ENCODE measurements around the gene AJM1.
"Not testable (repeated sequence)": the region's sequence is repeated elsewhere in the genome, so short reads cannot be mapped to it uniquely, and the experiment has no call there.

The AJM1 gene

DNA sequence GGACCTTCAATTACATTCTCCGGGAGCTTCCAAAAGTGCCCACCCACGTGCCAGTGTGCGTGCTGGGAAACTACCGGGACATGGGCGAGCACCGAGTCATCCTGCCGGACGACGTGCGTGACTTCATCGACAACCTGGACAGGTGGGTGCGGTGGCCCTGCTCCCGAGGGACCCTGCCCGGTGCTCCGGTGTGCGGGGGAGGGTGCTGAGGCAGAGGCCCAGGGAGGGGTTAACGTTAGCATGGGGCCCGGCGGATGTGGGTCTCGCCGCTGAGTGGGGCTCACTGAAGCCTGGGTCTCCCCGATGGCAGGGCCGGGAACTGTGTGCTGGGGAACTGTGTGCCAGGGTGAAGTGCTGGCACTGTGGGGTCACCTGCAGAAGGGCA lies 10.6 kb upstream of the AJM1 start:
- DNase-seq (ENCODE audit: low read depth) = no peak

DNA sequence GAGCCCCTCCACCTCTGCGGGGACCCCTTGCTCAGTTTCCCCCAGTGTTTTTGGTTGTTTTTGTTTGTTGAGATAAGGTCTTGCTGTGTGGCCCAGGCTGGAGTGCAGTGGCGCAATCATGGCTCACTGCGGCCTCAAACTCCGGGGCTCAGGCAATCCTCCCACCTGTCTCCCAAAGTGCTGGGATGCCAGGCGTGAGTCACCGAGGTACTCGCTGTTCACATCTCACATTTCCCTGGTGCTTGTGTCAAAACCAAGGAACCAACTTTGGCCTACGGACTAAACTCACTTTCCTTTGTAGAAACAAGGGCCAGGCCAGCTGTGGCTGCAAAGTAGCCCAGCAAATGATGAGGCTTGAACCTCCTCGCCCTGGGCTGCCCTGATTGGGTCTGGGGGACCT lies 9.7 kb upstream of the AJM1 start:
- no peak for DNase-seq (ENCODE audit: low read depth)

DNA sequence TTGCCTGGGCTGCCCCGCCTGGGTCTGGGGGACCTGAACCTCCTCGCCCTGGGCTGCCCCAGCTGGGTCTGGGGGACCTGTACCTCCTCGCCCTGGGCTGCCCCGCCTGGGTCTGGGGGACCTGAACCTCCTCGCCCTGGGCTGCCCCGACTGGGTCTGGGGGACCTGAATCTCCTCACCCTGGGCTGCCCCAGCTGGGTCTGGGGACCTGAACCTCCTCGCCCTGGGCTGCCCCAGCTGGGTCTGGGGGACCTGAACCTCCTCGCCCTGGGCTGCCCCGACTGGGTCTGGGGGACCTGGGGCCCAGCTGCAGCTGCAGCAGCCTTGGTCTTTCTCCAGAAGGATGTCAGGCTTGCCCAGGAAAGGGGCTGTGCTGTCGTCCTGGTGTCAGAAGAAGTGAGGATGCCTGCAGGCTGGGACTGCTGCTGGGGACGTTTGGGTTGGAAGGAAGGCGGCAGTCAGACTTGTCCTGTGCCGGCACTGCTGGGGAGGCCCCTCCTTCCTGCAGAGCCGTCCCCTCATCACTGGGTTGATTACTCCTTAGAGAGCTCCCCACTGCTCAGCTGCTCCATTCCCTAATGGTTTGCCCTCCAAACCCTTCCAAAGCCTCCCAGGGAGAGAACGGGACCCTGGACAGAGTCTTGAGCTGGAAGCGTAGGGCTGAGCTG lies 8.8 kb upstream of the AJM1 start:
- DNase-seq (ENCODE audit: low read depth) = not testable (repeated sequence)

DNA sequence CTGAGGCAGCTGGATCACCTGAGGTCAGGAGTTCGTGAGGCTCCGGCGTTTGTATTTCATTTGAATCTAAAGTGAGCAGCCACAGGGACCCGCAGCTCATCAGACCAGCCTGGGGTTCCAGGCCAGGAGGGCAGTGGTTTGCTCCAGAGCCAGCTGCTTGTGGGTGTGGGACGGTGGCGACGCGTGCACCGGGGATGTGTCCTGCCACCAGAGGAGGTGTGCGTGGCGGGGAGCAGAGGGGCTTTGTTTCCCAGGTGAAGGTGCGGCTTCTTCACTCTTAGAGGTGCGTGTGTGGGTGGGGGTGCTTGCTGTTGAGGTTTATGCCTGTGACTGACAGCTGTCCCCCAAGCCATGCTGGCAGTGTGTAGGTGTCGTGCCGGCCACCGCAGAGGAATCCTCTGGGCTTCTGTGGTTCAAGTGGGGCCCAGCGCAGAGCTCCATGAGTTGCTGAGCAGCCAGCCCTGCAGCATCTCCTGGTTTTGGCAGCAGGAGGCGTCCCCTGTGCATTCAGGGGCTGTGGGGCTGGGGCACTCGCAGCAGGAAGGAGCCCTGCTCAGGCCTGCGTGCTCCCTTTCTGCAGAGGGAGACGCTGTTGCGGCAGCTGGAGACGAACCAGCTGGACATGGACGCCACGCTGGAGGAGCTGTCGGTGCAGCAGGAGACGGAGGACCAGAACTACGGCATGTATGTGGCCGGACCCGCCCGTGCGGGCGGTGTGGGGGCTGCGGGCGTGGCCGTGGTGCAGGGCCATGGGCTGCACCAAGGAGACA lies 6.9 kb upstream of the AJM1 start:
- DNase-seq (ENCODE audit: low read depth) = no peak

DNA sequence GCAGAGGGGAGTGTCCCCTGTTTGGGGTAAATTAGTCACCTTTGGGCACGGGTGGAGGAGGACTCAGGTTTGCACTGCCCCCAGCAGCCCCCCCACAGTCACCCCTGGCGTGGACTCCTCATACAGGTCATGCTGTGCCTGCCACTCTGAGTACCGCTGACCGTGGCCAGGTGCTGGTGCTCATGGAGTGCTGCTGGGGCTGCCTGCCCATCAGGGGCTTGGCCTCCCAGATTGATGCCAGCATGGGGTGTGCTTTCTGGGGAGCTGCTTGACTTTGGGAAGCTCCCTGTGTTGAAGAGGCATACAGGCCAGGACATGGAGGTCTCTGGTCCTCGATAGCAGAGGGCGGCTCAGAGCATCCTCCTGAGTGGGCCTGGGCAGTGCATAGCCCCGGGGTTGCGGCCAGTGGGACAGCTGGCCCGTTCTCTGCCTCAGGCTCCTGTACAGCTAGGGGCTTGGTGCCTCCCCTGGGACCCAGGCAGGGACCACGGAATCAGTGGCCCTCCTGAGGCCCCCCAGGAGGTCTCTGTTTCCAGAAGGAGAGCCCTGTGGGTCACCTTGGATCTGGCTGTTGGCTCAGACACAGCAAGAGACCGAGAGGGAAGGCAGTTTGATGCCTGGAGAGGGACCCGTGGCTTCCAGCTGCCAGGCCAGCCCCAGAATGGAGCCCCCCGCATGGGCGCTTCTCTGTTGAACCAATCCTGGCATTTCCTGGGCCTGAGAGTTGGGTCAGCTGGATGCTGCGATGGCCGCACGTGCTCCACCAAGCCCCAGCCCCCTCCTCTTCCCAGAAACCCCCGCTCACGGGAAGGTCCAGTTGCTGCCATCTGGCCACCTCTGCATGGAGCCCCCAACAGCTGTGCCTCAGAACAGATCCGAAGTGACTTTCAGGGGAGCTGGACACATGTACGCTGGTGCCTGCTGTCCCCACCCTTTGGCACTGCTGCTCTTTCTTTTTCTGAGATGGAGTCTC lies 6.1 kb upstream of the AJM1 start:
- no peak for DNase-seq (ENCODE audit: low read depth)

DNA sequence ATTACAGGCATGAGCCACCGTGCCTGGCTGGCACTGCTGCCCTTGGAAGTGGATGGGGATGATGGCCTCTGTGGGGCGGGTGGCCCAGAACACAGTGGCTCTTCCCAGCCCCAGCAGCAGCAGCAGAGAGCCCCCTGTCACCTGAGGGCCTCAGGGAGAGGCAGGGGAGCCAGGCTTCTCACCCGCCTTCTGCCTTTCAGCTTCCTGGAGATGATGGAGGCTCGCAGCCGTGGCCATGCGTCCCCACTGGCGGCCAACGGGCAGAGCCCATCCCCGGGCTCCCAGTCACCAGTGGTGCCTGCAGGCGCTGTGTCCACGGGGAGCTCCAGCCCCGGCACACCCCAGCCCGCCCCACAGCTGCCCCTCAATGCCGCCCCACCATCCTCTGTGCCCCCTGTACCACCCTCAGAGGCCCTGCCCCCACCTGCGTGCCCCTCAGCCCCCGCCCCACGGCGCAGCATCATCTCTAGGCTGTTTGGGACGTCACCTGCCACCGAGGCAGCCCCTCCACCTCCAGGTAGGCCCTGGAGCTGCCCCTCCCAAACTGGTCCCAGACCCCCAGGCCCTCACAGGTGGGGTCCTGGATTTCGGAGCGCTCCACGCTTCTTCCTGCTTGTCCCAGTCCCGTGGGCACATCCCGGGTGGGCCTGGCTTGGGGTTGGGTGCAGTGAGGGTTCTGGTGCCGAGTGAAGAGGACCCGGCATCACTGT lies 5.0 kb upstream of the AJM1 start:
- no peak for DNase-seq (ENCODE audit: low read depth)

DNA sequence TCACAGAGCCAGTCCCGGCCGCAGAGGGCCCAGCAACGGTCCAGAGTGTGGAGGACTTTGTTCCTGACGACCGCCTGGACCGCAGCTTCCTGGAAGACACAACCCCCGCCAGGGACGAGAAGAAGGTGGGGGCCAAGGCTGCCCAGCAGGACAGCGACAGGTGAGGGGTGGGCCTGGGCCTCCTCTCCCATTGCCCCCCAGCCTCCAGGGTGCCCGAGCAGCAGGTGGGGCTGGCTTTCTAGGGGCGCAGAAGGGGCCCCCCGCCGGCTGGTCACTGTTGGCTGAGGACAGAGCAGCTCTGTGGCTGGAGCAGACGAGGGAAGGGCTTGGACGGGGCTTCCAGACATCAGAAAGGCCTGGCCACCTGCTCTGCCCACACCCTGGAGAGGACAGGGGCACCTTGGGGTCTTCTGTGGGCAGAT lies 4.4 kb upstream of the AJM1 start:
- DNase-seq (ENCODE audit: low read depth) = not testable (repeated sequence)

DNA sequence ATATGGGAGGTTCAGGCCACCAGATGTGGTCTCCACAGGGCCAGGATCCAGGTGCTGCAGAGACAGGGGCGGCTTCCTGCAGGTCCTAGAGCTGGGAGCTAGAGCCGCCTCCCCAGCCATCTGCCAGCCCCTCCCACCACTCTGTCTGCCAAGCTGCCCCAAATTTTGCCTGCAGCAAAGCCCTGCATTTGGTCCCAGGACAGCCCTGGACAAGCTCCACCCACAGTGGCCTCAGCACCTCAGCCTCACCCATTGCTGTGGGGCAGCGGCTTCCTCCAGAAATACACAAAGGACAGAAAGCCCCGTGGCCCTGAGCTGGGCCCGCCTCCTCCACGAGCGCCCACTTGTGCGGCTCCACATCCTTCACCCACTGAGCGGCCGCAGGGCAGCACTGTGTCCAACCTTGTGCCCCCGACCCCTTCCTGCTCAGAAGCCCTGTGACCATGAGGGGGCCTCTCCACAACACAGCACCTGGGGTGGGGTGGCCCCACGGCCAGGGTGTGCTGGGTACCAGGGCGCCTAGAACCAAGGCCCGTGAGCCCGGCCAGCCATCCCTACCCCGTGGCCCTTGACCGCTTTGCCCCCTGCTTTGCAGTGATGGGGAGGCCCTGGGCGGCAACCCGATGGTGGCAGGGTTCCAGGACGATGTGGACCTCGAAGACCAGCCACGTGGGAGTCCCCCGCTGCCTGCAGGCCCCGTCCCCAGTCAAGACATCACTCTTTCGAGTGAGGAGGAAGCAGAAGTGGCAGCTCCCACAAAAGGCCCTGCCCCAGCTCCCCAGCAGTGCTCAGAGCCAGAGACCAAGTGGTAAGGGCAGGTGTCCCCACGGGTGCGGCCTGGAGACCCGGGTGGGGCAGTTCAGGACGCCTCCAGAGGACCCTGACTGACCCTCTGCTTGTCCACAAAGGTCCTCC lies 3.7 kb upstream of the AJM1 start:
- no peak for DNase-seq (ENCODE audit: low read depth)

DNA sequence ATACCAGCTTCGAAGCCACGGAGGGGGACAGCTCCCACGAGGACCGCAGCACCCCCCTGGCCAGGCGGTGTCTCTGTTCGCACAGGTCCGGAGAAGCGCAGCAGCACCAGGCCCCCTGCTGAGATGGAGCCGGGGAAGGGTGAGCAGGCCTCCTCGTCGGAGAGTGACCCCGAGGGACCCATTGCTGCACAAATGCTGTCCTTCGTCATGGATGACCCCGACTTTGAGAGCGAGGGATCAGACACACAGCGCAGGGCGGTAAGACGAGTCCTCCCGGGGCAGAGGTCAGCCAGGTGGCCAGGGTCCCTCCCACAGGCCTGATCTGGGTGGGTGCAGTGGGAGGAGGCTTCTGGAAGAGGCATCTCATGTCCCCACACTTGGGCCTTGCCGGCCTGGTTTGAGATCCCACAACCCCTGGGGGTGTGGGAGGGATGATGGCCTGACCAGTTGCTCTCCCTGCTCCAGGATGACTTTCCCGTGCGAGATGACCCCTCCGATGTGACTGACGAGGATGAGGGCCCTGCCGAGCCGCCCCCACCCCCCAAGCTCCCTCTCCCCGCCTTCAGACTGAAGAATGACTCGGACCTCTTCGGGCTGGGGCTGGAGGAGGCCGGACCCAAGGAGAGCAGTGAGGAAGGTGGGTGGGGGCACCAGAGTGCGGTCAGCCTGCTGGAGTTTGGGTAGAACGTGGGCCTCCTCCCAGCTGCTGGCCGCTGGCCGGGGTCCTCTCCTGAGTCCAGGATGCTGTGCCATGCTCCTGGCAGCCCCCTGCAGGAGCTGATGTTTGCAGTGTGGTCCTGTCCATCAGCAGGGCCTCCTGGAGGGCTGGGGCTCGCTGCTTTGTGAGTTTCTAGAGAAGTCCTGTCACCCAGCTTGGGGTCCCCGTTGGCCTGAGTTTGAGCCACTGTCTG lies 2.8 kb upstream of the AJM1 start:
- DNase-seq (ENCODE audit: low read depth) = no peak

DNA sequence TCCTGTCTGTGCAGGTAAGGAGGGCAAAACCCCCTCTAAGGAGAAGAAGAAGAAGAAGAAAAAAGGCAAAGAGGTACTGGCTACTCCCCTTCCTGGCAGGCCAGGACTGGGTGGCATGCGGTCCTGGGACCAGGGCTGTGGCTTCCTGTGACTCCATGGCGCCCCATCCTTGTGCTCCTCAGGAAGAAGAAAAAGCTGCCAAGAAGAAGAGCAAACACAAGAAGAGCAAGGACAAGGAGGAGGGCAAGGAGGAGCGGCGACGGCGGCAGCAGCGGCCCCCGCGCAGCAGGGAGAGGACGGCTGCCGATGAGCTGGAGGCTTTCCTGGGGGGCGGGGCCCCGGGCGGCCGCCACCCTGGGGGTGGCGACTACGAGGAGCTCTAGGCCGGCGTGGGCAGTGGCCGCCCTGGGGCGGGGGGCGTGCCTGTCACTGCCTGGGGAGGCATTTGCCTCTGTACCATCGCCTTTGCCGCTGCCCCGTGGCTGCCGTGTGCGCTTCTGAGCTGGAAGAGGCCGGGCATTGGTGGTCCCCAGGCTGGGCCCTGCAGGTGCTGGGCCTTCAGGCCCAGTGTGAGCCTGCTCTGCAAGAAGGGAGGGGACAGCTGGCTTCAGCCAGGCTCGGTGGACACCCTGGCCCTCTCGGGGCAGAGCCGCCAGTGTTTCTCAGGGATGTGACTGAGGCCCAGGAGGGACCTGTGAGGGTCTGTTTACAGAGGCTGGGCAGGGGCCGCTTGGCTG lies 2.0 kb upstream of the AJM1 start:
- DNase-seq (ENCODE audit: low read depth) = no peak

DNA sequence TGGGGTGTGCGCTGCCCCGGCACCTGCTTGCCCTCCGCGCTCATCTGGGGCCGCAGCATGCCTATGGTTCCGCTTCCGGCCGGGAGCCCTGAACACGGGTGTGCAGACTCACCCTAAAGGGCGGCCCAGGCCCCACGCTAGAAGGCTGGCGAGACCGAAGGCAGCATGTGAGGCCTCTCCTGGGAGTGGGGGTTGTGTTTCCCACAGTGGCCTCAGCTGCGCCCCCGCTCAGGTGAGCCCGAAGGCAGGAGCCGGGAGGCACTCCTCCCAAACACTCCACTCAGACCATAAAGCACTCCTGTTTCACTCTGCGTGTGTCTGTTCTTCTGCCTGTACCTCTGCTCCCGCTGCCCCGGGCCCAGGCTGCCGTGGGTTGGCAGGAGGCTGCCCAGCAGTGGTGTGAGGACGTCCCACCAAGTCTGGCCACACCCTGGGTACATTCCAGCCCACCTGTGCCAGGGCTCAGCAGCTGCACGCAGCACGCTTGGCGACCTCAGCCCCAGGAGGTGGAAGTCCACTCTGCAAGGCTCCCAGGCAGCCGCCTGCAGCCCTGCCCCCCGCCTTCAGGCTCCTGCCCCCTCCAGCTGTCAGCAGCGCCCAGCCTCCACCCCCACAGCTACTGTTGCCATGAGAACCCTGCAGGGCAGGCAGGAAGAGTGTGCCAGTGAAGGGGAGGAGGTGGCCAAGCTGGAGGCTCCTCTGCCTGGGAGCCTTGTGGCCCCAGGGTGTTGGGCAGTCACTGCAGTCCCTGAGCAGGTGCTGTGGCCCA lies 1.2 kb upstream of the AJM1 start:
- no peak for DNase-seq (ENCODE audit: low read depth)

DNA sequence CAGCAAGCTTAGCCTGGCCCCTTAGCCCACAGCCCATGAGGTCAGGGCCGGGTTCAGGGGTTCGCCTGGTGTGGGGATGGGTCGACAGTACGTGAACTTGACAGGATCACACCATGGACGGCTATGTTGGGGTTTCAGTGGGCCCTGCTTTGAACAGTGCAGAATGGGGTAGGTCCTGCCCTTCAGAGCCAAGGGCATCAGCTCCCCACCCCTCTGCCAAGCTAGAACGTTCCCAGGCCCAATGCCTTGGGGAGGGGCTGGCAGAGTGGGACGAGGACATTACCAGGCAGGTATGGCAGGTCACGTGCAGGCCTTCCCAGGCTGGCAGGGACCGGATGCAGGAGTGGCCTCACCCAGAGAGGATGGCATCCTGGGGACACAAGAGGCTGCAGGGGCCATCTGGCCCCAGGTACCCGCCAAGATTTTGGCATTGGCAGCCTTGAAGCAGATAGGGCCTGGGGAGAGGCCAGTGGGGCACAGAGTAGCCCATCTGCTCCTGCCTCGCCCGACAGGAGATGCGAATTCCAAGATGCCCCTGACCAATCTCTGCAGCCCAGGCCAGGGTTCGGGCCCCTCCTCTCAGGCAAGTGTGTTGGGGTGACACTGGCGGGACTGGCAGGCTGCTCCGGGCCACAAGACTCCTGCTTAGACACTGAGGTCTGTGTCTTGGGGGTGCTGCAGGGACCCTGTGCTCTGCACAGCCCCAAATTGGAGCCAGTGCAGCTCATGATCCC lies 465 bp upstream of the AJM1 start:
- DNase-seq (ENCODE audit: low read depth) = not testable (repeated sequence)

DNA sequence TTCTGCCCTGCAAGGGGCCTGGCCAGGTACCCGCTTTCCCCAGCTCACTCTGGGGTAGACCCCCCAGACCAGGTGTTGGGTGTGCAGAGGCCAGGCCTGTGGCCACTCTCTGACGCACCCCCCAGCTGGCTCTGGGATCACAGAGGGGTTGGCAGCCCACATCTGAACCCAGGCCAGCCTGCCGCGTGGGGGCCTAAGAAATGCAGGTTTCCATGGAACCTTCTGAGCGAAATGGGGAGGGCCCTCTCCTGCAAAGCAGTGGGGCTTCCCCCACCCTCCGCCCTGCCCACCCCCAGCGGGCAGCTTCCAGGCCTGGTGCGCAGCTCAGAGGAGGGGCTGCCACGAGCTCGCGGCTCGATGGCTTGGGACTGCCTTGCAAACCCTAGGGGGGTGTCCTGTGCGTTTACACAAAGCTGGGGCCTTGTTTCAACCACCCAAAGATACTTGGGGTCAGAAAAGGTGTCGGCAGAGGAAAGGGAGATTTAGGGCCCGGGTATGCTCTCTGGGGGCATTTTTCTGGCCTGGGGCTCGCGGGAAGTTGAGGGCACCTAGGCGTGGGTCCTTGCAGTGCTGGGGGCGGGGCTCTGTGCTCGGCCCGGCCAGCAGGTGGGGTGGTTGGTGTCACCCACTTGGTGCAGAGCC lies 1.0 kb downstream of the AJM1 start:
- not testable (repeated sequence) for DNase-seq (ENCODE audit: low read depth)

DNA sequence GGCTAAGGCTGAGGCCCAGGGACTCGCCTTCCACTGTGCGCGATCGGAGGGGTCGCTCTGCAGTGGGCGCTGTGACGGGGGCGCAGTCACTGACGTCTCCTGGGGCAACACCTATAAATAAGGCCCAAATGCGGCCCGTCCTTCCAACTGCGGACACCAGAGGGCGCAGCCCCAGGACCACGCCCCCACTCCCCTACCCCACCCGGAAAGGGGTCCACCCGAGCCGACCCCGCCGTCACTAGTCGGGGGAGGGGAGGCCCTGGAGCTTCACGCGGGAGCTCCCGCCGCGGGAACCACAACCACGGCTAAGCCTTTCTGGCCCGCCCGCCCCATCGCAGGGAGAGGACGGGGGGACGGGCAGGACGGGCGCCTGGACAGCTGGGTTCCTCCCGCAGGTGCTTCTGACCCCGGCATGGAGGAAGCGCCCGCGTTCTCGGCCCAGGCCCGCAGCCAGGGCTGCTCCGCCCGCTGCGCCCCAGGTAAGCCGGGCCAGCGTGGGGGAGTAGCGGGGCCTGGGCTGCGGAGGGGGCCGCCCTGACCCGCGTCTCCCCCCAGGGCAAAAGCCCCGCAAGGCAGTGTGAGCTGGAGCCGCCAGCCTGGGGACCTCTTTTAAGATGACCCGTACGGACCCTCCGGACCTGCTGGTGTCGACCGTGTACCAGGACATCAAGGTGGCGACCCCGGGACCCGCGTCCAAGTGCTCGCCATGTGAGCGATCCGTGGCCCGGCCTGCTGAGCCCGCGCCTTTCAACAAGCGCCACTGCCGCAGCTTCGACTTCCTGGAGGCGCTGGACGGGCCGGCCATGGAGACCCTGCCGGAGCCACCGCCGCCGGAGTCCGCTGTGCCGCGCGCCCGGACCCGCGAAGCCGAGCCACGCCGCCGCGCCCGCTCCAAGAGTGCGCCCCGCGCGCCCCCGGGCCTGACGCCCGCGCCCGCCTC lies 1.8 kb downstream of the AJM1 start:
- peak; percentile 33 for DNase-seq (ENCODE audit: low read depth)

DNA sequence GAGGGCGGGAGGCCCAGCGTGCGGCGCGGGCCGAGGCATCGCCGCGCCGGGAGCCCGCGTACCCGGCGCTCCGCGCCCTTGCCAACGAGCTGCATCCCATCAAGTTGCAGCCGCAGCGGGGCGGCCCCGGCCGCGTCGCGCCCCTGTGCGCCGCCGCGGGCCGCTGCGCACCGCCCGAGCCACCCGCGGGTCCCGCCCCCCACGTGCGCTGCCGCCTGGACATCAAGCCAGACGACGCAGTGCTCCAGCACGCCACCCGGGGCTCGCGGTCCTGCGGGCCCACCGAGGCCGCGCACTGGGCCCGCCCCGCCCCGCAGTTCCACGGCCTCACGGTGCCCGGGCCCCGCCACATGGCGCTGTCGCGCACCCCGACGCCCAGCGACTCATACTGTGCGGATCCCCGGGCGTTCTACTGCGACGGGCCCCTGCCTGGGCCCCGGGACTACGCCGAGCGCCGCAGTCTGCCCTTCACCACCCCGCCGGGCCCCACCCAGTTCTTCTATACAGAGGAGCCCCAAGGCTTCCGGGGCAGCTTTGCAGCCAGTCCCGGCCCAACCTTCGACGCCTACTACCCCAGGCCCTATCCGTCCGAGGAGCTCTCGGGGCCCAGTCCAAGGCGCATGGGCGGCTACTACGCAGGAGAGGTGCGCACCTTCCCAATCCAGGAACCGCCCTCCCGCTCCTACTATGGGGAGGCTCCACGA lies 2.6 kb downstream of the AJM1 start:
- no peak for DNase-seq (ENCODE audit: low read depth)
